NCI-H1105 (cell line): ENCODE data around the gene GSTM4.
"Not testable (repeated sequence)": the region's sequence is repeated elsewhere in the genome, so short reads cannot be mapped to it uniquely, and the experiment has no call there.

Experiments
- DNase-seq: peaks from one replicate; lab custom pipeline; 2025; lab: John Stamatoyannopoulos, UW

The GSTM4 gene

DNA sequence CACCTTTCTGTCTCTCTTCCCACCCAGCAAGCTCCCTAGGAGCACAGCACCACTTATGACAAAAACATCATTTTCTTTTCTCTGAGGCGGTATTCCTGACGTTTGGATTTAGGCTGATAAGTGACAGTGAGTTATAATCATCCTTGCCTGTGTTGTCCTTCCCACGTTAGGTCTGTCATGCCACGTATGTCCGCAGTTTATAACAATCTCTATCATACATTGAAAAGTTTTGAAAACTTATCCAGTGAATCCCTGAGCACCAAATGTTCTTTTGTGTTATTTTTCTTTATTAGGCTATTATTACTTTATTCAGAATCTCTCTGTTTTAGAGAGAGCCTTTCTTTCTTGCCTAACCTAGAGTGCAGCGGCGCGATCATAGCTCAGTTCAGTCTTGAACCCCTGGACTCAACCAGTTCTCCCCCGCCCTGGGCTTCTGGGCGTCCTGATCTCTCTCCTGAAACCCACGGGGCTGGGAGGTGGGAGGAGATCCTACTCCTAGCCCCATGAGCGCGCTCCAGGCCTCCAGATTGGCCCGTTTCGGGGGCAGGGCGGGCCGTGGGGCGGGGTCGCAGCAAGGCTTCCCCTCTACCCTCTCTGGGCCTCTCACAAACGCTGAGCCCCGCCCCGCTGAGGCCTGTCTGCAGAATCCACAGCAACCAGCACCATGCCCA, 11.7 kb downstream of the GSTM4 start, which contains the start of gene GSTM2:
Gene GSTM2 (plus strand): TSS at position 606 of the 671 bp plus-strand sequence. CDS start 59 bp downstream, at position 665.
- peak; percentile 58 for DNase-seq

DNA sequence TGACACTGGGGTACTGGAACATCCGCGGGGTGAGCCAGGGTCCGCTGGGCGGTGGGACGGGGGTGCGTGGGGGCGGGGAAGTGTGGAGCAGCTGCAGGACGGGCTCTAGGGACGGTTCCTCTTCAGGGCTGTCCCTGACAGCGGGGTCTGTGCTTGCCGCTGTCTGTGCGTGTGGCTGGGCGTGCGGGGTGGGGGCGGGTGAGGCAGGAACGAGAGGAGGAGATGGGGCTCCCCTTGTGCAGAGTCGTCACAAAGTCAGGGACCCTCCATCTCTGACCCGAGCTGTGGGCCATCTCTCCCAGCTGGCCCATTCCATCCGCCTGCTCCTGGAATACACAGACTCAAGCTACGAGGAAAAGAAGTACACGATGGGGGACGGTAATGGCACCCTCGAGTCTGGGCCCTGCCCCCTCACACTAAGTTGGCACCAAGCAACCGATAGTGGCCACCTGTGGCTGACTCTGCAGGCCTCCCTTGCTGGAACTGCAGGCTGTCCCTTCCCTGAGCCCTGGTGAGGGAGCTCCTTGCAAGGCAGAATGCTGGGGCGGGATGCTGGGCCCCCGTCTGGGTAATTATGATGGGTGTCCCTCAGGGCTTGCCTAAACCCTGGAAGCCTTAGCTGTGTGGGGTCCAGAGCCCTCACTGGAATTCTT, 12.3 kb downstream of the GSTM4 start:
- DNase-seq: no peak

DNA sequence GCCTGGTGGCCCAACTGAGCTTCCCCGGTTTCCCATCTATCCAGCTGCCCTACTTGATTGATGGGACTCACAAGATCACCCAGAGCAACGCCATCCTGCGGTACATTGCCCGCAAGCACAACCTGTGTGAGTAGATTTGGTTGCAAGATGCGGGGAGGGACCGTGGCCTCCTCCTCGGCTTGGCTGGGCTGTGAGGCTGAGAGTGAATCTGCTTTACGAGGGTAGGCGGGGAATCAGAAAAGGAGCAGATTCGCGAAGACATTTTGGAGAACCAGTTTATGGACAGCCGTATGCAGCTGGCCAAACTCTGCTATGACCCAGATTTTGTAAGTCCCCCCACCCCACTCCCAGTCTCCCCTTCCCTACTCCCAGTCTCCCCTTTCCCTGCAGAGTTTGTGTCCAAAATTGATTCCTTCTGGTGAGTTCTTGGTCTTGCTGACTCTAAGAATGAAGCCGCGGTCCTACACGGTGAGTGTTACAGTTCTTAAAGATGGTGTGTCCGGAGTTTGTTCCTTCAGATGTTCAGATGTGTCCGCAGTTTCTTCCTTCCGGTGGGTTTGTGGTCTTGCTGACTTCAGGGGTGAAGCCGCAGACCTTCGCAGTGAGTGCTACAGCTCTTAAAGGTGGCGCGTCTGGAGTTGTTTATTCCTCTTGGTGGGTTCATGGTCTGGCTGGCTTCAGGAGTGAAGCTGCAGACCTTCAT, 13.5 kb downstream of the GSTM4 start:
- DNase-seq: no peak

DNA sequence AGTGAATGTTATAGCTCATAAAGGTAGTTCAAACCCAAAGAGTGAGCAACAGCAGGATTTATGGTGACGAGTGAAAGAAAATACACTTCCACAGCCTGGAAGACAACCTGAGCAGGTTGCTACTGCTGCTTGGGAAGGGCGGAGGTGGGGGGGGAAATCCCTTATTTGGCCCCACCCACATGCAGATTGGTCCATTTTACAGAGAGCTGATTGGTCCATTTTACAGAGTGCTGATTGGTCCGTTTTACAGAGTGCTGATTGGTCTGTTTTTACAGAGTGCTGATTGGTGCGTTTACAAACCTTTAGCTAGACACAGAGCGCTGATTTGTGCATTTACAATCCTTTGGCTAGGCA, 14.0 kb downstream of the GSTM4 start:
- not testable (repeated sequence) for DNase-seq

DNA sequence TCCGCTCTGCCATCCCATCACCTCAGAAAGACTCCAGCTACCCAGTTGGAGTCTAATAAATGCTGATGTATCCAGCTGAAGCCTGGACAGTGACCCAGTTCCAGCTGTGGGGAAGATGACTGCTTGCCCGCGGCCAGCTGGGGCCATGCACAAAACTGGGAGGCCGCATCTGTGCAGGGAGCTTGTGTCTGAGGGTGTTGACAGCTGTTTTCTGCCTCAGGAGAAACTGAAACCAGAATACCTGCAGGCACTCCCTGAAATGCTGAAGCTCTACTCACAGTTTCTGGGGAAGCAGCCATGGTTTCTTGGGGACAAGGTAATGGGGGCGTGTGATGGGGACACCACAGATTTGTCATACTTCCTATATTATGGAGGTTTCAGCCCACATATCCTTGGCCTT, 15.2 kb downstream of the GSTM4 start:
- no peak for DNase-seq

DNA sequence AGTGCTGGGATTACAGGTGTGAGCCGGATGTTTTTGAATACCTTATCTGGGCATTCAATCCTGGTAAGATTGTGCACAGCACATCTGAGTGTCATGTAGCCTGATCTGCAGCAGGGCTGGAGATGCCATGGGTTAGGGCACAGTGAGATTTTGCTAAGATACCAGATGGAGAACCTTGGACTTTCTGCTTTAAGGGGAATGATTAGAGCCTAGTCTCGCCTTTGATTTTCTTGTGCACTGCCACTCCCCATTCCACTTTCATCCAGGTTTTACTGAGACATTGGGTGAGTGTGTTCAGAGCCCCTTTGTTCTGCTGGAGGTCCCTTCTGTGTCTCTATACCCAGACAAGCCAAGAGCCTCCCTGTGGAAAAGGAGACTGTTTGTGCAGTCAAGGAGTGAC, 18.0 kb downstream of the GSTM4 start:
- DNase-seq: not testable (repeated sequence)

DNA sequence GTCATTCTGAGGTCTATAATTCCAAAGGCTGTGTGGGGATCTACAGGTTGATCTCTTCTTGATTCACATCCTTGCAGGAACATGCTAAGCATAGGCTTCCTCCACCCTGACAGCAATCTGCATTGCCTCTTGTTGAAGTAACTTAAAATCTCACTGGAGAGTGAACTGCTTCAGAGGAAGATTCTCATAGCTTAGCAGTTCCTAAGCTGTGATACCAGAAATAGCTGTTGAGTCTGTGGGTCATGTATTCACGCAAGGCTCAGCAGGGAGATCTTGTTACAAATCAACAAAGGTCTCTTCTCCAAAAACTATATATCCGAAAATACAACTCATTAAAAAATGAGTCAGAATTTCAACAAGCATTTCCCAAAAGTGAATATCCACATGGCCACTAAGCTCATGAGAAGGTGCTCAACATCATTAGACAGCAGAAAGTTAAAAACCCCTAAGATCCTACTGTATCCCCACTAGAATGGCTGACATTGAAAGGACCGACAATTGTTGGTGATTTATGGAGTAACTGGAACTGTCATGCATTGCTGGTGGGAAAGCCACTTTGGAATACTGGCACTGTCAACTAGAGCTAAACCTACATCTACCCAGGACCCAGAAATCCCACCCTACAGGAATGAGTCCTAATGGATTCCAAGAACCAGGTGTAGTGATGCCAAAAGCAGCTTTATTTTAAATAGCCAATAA, 20.9 kb downstream of the GSTM4 start:
- DNase-seq: not testable (repeated sequence)

DNA sequence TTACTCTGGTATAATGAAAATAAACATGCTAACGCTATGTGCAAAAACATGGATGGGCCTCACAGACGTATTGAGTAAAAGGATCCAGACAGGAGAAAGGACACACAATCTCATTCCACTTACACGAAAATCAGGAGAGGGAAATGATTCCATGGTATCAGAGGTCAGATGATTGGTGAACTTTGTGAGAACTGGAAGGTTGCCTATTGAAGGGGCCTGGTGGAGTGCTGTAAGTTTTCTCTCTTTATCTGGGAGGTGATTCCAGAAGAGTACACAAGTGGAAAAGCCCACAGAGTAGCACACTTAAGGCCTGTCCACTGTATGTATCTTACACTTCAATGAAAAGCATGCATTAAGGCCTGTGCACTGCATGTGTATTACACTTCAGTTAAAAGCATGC, 21.6 kb downstream of the GSTM4 start:
- DNase-seq: no peak

DNA sequence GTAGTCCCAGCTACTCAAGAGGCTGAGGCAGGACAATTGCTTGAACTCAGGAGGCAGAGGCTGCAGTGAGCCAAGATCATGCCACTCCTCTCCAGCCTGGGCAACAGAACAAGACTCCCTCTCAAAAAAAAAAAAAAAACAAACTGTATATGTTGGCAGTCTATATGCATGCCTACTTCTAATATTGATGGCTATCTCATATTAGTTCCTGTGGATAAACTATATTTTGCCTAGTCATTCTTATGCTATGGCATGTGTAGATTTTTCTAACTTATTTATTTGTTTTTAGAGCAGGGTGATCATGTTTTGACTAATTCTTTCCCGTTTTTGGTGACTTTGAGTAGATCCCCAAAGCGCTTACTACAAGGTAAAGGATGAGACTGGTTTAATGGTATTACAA, 22.7 kb downstream of the GSTM4 start:
- DNase-seq: not testable (repeated sequence)

DNA sequence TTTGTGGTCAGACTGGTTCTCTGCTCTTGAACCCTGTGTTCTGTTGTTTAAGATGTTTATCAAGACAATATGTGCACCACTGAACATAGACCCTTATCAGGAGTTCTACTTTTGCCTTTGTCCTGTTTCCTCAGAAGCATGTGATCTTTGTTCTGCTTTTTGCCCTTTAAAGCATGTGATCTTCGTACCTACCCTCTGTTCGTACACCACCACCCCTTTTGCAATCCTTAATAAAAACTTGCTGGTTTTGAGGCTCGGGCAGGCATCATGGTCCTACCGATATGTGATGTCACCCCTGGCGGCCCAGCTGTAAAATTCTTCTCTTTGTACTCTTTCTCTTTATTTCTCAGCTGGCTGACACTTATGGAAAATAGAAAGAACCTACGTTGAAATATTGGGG, 28.9 kb downstream of the GSTM4 start:
- DNase-seq: not testable (repeated sequence)

DNA sequence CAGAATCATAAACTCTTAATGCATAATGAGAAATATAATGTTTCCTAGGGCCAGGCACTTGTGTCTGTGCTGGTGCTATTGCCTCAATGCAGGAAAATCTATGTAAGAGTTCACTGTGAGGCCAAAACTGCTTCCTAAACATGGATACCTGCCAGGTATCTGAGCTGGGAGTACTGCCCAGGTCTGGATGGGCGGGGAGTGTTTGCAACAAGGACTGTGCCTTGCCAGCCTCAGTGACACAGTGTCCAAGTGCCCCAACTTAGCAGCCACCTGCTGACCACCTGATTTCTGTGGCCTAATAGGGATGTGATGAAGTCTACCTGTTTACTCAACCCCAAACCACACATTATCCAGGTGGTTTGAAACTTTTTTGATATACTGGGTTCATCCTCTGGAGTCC, 29.5 kb downstream of the GSTM4 start:
- DNase-seq: not testable (repeated sequence)

DNA sequence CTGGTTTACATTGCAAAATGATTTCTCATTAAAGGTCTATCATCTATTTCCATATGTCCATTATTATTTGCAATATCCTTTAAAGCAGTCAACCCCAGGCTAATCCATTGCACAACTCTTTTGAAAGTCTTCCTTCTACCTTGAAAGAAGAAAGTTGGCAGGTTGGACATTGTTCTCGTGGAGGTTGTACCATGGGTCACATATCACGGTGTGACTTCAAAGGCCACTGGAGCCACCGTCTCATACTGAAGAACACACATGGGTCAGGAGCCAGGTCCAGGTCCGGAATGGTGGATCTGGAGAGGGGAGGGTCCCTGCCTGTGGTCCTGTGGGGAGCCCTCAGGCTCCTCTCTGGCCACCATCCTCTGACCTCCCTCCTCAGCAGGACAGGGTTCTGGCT, 30.0 kb downstream of the GSTM4 start:
- not testable (repeated sequence) for DNase-seq

DNA sequence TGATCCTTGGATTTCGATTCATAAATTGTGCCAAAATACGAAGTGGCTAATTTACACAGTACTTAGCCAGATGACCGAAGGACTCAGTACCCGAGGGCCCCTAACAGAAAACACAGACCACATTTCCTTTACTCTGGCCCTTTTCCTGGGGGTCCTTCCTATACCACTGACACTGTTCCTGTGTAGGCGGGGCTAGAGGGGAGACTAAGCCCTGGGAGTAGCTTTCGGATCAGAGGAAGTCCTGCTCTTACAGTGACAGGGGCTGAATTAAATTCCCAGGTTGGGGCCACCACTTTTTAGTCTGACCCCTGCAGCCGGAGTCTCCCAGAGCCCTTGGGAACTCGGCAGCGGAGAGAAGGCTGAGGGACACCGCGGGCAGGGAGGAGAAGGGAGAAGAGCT, 31.2 kb downstream of the GSTM4 start:
- DNase-seq: not testable (repeated sequence)

DNA sequence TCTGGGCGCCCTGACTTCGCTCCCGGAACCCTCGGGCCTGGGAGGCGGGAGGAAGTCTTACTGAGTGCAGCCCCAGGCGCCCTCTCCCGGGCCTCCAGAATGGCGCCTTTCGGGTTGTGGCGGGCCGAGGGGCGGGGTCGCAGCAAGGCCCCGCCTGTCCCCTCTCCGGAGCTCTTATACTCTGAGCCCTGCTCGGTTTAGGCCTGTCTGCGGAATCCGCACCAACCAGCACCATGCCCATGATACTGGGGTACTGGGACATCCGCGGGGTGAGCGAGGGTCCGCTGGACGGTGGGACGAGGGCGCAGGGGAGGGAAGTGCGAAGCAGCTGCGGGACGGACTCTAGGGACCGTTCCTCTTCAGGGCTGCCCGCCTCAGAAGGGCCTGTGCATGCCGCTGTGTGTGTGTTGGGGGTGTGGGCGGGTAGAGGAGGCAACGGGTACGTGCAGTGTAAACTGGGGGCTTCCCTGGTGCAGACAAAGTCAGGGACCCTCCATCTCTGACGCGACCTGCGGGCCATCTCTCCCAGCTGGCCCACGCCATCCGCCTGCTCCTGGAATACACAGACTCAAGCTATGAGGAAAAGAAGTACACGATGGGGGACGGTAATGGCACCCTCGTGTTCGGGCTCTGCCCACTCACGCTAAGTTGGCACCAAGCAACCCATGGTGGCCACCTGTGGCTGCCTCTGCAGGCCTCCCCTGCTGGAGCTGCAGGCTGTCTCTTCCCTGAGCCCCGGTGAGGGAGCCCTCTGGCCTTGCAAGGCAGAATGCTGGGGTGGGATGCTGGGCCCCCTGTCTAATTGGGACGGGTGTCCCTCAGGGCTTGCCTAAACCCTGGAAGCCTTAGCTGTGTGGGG, 32.0 kb downstream of the GSTM4 start, which contains the start of gene GSTM1:
Gene GSTM1 (plus strand): TSS at position 177 of the 859 bp plus-strand sequence. CDS start 57 bp downstream, at position 234.
- DNase-seq: no peak

DNA sequence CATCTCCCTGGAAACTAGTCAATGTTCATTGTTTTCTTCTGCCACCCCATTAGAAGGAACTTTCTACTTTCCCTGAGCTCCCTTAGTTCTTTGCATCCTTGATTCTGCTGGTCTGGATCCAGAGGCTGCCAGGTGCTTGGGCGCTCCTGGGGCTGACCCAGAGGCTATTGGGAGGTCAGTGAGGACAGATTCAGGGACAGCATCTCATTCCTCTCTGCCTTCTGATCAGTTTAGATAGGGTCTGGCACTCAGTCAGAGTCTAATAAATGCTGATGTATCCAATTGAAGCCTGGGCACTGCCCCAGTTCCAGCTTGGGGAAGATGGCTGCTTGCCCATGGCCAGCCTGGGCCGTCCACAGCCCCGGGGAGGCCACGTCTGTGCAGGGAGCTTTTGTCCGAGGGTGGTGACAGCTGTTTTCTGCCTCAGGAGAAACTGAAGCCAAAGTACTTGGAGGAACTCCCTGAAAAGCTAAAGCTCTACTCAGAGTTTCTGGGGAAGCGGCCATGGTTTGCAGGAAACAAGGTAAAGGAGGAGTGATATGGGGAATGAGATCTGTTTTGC, 34.0 kb downstream of the GSTM4 start:
- DNase-seq: no peak

DNA sequence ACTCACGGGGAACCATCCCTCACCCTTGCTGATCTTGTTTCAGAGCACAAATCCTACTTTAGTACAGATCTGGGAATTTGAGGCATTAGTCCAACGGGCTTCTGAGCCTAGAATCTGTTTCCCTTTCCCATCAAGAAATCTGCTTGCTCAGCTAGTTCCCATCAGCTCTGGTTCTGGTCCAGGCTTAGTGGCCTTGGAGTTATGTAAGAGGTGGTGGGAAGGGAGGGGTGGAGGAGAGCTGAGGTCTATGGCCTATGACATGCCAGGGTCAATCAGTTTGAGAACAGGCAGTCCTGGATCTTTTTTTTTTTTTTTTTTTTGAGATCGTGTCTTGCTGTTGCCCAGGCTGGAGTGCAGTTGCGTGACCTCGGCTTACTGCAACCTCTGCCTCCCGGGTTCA, 35.9 kb downstream of the GSTM4 start:
- DNase-seq: no peak

DNA sequence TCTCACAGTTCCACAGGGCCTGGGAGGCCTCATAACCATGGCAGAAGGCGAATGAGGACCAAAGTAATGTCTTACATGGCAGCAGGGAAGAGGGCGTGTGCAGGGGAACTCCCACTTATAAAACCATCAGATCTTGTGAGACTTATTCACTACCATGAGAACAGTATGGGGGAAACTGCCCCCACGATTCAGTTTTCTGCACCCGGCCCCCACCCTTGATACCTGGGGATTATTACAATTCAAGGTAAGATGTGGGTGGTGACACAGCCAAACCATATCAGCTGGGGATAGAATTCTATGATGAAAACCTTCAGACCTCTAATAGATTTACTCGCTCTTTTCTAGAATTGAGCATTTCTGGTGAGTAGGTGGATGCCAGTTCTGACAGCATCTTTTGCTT, 38.5 kb downstream of the GSTM4 start:
- not testable (repeated sequence) for DNase-seq

DNA sequence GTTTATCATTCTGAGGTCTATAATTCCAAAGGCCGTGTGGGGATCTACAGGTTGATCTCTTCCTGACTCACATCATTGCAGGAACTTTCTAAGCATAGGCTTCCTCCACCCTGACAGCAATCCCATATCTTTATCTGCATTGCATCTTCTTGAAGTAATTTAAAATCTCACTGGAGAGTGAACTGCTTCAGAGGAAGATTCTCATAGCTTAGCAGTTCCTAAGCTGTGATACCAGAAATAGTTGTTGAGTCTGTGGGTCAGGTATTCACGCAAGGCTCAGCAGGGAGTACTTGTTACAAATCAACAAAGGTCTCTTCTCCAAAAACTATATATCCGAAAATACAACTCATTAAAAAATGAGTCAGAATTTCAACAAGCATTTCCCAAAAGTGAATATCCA, 39.2 kb downstream of the GSTM4 start:
- DNase-seq: not testable (repeated sequence)

DNA sequence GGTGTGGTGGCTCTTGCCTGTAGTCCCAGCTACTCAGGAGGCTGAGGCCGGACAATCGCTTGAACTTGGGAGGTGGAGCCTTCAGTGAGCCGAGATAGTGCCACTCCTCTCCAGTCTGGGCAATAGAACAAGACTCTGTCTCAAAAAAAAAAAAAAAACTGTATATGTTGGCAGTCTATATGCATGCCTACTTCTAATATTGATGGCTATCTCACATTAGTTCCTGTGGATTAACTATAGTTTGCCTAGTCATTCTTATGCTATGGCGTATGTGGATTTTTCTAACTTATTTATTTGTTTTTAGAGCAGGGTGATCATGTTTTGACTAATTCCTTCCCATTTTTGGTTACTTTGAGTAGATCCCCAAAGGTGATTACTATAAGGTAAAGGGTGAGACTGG, 41.2 kb downstream of the GSTM4 start:
- DNase-seq: no peak

DNA sequence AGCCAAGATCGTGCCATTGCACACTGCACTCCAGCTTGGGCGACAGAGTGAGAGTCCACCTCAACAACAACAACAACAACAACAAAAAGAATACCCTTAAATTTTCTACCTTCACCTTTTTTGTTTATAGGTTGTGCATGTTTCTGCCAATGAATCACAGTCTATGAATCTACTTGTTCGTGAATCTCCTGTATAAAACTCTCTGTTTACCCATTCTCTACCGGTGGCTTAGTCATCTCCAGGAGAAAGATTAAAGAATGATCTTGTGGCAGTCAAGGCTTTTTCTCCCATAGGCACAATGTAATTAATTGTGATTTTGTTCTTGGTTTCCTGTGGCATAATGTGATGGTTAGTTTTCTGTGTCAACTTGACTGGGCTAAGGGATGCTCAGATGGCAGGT, 42.0 kb downstream of the GSTM4 start:
- not testable (repeated sequence) for DNase-seq

DNA sequence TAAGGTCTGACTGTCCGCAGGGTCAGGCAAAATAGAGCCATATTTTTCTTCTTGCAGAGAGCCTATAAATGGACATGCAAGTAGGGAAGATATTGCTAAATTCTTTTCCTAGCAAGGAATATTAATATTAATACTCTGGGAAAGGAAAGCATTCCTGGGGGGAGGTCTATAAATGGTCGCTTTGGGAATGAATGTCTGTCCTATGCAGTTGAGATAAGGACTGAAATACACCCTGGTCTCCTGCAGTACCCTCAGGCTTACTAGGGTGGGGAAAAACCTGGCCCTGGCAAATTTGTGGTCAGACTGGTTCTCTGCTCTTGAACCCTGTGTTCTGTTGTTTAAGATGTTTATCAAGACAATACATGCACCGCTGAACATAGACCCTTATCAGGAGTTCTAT, 47.0 kb downstream of the GSTM4 start:
- not testable (repeated sequence) for DNase-seq
